ENCODE data around the gene ZNF594.

- TF ChIP-seq PPARA (CRISPR knock-in tag; IDR thresholded peaks at IDR 0.05; ENCODE audit: borderline replicate concordance) (no peak), ZNF70 (CRISPR knock-in tag; IDR thresholded peaks at IDR 0.05) (no peak), ARNTL (CRISPR knock-in tag; IDR thresholded peaks at IDR 0.05; ENCODE audit: borderline replicate concordance, low read depth) (no peak), ZFP30 (CRISPR knock-in tag; IDR thresholded peaks at IDR 0.05) (no peak), ZNF8 (CRISPR knock-in tag; IDR thresholded peaks at IDR 0.05) (no peak)
Measured at GRCh38 chr17:5184288-5184687, 7.4 kb downstream of the ZNF594 start.
